Germinal center (tissue), 1 donor: Measurements from ENCODE around the gene RYR3.

Source experiments
- DNase-seq: peaks from one replicate; pipeline ENCODE4 v3.0.0; 2012; ENCODE audit warnings: mixed read lengths, low spot score

The RYR3 gene

DNA sequence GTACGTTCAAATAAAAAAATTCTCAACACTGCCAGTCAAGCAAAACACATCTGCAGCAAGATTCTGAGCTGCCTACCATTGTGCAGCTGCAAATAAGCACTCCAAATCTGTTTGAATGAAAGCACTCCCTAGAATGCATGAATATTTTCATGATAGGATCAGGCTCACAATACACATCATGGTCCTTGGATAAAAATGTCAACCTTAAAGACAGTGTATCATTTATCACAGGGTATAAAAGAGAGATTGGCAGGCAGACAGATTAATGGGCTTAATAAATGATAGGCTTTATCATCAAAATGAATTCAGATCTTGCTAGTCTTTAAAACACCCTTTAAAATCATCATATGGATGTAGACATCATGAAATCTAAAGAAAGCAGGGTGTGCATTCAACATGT lies 9.2 kb downstream of the RYR3 start:
- DNase-seq = no peak

DNA sequence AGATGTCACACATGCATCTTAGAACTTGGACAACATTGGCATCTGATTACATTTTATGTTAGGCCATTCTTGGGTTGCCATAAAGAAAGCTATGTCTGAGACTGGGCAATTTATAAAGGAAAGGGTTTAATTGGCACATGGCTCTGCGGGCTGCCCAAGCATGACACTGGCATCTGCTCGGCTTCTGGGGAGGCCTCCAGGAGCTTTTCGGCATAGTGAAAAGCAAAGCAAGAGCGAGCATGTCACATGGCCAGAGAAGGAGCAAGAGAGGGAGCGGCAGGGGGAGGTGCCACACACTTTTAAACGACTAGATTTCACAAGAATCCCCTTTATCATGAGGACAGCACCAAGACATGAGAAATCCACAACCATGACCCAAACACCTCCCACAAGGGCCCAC lies 11.3 kb downstream of the RYR3 start:
- no peak for DNase-seq

DNA sequence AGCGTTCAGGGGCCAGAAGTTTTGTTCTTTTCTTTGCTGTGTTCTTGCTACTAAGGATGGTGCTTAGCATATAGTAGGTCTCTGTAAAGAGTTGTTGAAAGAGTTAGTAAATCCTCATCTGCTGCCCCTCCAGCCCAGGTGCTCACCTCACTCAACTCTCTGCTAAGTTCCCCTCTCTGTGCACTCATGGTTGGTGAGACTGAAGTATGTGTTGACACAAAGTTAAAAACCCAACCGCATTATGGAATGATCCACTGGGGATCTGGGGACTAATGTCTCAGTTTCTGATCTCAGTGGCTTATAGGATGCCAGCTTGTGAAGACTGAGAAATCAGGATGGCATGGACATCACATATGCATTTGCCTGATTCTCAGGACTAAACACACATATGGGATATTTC lies 13.8 kb downstream of the RYR3 start:
- no peak for DNase-seq

DNA sequence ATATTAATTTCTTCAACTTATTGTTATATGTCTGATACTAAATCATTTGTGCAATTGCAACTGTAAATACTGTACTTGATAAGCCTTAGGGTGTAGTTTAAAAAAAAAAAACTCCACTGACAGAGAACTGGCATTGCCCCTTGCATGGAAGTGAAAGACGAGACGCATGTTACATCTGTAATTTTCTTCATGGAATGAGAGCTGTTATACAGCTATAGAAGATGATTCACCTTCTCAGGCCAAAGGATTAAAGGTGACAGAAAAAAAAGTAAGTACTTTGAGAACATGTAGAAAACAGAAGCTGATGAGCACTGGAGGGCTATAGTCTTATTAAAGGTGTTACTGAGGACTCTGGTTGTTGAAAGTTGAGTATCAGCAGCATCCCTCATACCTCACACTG lies 16.1 kb downstream of the RYR3 start:
- no peak for DNase-seq

DNA sequence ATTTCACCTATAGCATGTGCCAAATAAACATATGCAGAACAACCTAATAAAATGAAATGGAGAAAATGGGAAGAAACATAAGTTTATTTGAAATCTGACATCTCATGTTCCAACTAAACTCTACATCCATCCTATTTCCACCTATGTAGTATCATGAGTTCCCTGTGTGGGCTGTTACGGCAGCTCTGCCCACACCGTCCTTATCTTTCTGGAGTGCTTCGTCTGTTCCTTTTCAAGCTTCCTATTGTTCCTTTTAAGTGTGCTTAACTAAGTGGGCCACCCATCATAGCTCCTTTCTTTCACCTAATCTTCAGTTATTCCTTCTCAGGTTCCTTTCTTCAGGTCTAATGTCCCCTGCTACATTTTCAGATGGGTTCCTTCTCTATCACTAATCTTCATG lies 17.3 kb downstream of the RYR3 start:
- no peak for DNase-seq

DNA sequence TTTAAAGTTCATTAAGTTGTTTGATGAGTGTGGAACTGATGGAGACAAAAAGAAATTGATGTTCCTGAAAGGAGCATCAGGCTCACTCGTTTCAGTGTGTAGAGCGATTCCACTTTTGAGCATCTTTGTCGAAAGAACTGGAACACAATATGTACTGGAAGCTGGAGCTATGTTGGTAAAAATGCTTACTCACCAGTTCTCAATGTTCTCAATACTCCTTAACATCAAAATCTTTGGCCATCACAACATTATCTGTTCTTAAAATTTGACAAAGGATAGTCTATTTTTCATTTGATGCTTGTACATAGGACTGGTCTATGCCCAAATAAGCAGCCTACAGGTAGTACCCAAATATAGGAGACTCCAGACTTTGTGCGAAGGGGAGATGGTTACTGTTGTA lies 18.7 kb downstream of the RYR3 start:
- no peak for DNase-seq

DNA sequence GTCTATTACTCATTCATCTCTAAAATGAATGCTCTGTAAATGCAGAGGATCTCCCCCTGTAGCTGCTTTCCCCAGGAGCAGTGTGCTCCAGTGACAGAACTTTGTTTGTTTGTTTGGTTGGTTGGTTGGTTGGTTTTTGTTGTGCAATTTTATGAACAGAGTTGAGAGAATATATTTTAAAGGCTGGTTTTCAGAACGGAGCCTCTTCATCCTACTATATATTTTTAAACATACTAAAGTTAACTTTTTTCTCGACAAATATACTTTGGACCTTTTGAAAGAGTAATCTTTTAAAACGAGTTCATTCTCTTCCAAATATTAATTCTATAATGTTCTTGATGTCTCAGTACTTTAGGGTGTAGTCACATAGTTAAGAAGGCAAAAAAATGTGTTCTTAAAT lies 20.2 kb downstream of the RYR3 start:
- DNase-seq = no peak

DNA sequence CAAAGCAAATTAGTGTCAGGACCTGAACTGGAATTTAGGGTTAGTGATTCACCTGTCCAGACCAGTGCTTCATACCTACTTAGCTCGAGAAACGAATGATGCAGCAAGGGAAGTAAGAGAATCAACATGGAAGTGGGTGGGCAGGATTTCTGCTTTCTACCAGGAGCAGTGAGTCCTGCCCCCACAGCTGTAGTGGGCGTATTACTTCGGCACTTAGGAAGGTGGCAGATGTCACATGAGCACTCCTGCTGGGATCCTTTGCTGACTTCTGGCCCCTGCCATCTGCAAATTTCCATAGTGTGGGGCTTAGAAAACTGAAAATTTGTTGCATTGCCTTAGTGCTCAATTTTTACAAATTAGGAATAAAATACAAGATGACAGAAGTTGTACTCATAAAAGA lies 31.2 kb downstream of the RYR3 start:
- DNase-seq = no peak

DNA sequence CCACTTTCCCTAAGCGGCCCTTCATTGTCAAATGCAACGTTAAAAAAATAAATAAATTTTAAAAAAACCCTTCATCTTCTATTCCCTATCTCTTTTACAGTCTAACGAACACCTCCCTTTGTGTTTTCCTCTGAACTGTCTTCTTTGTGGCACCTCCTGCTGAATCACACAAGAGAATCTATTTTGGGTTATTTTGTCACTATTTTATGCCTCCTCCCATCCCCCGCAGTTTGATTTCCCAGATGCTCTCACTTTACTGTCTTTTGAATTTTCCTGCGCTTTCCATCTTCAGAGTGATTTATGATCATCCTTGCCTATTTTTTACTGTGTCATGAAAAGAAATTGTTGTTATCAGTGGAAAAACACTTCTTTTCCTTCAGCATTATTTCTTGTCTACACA lies 32.5 kb downstream of the RYR3 start:
- DNase-seq = no peak

DNA sequence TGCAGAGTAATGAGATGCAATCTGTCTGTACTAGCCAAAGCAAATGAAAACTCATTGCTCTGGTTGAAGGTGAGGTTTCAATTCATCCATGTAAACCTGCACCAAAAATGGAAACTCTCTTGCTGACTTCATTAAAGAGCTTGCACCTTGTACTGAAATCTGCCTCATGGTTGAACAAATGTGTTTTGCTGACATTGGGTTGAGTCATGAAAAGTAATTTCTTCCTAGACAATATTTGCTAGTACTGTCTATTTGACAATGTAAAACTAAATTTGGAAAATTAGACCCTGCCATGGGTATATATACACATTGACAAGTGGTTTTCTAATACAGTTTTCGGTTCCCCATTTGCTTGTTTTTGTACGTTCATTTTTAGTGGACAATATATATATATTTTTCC lies 33.3 kb downstream of the RYR3 start:
- no peak for DNase-seq

DNA sequence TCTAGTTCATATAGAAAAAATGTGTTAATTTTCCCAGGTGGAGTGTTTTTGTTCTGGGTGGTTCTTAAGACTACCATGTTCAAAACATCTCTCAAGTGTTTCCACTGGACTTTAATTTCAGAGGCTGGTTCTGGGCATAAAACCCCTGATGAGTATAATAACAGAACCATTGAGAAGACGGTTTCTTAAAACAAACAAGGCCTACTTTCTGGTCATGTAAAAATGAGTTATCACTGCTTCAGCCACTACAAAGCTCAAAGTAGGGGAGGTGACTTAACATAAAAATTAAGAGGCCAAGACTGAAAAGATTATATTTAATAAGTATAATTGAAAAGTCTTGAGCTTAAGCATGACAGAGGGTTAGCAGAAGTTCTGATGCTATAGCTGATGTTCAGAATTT lies 33.8 kb downstream of the RYR3 start:
- DNase-seq = no peak

DNA sequence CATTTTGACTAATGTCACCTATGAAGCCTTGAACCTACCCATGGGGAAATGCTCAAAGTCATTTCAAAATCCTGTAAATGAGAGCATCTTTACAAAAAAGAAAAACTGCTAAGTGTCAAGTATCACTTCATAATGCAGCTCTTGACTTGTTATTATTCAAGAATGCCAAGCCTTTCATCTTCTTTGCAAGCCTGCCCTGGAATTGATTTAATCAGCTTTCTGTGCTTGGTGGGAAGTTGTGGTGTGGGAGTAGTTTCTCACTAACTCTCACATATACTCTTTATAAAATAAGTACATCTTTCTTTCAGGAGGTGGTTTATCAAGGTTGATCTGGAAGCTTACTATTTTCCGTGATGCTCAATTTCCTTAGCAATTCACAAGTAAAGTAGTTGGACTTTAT lies 43.6 kb downstream of the RYR3 start:
- DNase-seq = no peak

DNA sequence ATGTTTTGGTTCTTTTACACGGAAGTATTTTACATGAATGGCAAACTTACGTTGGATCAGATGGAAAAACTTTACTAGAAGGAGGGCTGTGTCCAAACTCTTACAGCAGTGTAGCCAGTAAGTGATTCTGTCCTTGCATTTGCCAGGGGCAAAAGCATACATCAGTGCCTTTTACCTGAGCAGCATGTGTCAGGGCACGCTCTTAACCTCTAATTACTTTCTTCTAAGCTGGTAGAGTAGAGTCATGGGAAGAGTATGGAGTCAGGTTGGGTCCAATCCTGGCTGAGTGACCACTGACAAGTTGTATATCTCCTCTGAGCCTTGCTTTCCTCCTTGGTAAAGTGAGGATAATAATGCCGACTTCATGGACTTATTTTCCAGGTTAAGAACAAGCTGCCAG lies 47.1 kb downstream of the RYR3 start:
- no peak for DNase-seq

DNA sequence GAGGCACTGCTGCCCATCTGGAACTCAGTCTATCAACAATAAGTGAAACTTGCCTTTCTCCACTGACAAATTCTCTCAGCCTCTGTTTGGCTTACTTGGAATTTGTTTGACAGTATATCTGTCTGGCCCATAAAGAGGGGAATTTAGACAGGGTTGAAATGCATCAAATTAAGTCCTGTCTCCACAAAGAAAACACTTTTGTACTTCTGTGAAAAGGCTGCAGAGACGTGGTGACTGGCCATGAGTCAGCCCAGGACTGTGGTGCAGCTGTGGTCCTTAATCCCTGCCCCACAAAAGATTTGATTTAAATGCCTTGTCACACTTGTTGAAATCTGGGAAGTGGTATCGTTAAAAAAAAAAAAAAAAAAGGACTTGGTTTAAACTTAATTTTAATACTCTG lies 47.5 kb downstream of the RYR3 start:
- no peak for DNase-seq

DNA sequence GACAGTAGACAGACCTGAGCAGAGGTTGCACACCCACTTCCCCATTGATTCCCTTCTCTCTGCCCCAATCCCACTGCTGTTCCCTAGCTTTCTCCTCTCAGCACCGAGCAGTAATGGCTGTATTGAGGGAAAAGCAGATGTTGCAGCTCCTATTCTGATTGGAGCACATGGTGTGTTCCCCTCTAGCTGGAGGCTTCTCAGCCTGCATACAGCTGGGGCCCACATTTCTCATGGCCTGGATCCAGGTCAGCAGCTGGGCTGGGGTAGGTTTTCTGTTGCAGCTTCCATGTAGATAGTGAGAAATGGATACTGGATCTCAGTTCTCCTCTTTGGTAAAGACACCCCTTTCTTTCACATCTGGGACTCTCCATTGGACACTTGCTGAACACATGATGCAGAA lies 50.1 kb downstream of the RYR3 start:
- DNase-seq = no peak

DNA sequence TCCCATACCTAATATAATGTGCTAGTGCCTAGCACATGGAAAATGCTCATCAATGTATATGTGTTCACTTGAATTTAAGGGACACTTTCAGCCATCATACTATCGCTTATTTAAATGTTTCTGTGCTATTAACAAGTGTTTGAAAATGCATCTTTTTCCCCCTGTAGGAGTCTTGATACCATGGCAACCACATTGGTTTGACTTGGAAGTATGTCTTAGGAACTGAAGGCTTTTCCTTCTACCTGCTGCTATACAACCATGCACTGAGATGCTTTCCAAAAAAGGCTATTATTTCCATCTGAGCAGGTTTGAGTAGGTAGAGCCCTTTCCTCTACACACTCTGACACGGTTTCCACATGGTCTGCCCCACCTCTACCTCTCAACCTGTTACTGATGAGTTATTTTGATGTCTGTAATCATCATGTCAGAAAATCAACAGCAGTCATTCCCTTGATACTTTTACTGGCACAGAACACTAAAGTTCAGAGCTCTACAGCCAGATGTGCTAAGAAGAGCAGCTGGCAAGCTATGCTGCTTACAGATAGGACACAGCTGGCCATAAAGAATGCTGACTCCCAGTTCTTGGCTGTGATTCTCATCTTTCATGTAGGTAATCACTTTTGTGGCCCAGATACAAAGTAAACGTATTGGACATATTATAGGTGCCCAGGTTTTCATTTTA lies 59.3 kb downstream of the RYR3 start:
- DNase-seq = no peak

DNA sequence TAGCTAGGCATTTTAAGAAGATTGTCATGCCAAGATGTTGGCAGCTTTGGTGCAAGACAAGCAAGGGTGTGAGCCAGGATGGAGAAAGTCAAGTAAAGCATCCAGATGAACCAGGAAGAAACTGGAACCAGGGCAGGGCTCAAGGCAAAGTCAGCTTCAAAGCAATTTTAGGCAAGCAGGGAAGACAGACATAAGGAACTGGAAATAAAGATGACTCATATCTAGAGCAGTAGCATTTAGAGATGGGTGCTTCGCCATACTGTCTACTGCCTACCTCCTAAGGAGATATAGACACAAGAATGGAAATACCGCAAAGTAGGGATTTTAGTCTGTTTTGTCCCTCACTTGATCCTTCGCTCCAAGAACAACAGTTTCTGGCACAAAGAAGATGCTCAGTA lies 59.9 kb downstream of the RYR3 start:
- no peak for DNase-seq

DNA sequence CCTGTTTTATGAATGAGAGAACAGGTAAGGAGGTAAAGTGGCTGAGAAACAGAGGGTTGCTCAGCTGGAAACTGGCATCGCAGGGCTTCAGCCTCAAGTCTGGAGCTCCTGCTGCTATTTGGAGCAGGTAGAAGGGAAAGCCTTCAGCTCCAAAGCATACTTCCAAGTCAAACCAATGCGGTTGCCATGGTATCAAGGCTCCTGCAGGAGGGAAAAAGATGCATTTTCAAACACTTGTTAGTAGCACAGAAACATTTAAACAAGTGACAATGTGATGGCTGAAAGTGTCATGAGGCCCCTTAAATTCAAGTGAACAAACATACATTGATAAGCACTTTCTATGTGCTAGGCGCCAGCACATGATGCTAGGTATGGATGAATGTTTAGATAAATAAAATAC lies 60.4 kb downstream of the RYR3 start:
- no peak for DNase-seq

DNA sequence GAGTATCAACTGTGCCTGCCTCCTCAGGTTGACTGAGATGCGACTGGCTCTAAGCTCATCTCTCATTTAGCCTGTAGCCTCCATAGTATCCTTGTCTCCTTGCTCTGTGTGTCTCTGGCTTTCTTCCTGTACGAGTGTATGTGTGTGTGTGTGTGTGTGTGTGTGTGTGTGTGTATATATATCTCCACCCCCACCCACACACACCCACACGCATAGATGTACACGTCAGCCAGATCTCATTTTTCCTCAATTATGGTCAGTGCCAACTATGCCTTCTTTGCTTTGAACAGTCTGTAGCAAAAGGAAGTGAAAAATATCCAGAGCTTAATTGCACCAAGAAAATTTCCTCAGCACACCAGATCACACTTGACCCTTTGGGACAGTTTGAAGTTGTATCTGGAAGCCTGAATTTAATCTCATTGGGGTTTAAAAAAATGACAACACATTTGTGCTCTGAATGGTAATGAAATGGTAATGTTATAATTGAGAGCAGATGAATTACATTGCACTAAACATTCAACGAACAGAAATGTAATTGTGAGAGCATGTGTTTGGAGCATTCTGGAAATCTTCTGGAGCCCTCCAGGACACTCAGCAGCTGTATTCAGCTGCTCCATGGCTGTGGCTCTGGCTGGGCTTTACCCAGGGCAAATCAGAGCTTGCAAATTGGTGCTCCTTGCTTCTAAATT lies 63.6 kb downstream of the RYR3 start:
- no peak for DNase-seq

DNA sequence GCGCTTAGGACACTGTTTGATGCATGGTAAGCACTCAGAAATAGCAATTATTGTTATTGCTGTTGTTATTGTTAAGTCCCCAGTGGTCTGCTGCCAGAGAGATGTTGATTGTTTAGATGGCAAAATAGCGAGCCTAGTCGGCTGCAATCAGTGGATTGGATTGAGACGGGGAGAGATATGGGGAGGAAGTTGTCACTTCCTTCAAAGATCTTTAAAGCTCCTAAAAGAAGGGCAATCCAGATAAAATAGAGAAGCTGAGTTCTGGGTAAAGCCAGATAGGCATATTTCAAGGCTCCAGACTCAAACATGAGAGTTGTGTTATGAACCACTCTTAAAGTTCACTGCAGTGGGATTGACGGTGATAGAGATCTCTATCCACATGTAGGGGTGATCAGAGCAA lies 64.5 kb downstream of the RYR3 start:
- no peak for DNase-seq

DNA sequence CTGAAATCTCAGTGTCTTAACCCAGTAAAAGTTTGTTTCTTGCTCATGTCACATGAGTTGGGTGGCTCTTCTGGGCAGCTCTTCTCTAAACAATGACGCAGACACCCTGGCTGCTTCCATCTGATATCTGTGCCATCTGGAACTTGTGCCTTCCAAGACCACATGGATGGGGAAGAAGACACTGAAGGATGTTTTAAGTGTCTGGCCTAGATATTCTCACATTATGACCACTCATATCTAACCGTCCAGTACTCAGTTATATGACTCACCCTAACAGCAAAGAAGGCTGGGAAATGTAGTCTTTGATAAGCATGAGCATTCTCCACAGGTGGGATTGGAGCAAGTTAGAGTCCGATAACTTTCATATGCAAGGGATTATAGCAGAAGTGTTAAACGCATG lies 66.4 kb downstream of the RYR3 start:
- no peak for DNase-seq

DNA sequence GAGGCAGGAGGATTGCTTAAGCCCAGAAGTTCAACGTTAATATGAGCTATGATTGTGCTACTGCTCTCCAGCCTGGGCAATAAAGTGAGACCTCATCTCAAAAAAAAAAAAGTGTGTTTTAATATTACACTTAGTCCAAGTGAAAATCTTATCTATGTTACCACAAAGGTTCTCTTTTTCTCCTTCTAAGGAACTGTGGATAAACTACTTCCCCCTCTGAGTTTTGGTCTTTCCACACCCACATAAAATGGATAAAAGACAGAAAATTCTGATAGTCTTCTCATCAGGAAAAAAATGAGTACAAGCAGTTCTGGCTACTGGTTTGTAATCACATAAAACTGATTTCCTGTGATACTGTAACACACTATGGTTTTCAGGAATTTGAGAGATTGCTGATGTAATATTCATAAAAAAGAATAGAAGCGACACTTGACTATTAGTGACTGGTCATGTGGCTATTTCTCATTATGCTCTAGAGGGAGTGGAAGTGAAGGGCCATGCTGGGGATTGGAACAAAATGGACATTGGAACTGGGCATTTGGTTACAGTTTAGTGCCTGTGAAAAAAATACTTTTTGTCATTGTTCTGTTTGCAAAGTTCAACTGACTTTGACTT lies 68.2 kb downstream of the RYR3 start:
- no peak for DNase-seq

DNA sequence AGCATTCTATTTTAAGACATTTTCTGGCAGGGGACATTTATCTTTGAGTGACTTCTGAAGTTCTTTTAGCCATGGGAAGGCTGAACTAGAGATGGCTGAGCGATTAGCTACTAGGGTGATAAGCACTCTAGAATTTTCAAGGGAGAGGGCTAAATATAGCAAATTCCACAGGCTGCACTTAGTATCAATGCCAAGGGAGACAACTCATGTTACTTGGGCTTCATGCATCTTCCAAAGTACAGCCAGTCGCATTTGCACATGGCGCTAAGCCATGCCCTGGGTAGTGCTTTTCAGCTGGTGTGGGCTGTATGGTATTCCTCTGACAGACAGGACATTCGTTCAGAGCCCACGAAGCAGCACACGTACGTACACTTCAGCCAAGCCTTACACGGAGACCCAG lies 69.6 kb downstream of the RYR3 start:
- no peak for DNase-seq

DNA sequence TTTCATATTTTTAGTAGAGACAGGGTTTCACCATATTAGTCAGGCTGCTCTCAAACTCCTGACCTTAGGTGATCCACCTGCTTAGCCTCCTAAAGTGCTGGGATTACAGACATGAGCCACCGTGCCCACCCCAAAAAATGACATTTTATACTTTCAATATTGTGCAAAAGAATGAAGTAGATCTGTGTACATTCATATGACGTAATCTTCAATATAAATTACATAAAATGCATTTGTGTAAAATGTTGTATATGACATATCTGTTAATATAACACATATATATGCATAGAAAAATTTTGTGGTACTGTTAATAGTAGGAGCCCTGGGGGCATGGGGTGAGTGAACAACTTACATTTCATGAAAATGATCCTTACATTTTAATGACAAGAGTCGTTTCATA lies 71.7 kb downstream of the RYR3 start:
- no peak for DNase-seq
